ENCODE results near the gene CLEC1A. TPM values are rescaled to one million over a fixed set of nuclear protein-coding genes. Genes with fewer than 3 reads are reported as not detected.
A peak's percentile ranks its signal among the peaks of the same experiment; 100 is the strongest.

CLEC1A gene
- total RNA-seq, 1 donor: not detected

DNA sequence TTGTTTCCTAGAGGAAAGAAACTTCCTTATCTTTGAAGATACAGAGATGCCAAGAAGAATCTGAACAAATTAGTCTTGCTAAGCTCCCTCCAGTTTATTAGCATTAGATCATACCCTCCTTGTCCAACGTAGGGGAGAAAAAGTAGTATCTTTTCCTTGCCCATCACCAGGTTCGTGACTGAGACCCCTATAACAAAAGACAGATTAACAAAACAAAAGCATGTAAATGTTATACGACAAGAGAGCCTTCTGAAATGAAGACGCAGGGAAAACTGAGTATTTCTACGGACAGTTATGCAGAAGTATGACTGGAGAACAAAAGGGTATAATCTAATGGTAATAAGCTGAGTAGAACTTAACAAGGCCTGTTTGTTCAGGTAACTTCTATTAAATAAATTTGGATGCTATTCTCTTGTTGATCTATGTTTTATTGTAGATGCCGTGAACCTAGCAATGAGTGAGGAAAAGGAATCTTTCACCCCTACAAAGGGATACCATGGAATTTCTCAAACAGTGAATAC is 34.1 kb upstream of the CLEC1A start:
- no peak for DNase-seq (ENCODE audit: low read depth)
- no peak for TF ChIP-seq CTCF (IDR thresholded peaks at IDR 0.05; ENCODE audit: insufficient read depth, low read depth, low read length)
- no peak overlapping the region for H3K4me3 ChIP-seq (ENCODE audit: low read depth, low read length)

GRCh38 chr12:10131111-10131690 is 32.4 kb upstream of the CLEC1A start:
- no peak for DNase-seq (ENCODE audit: low read depth)
- TF ChIP-seq CTCF (IDR thresholded peaks at IDR 0.05; ENCODE audit: insufficient read depth, low read depth, low read length): no peak
- no peak overlapping the region for H3K4me3 ChIP-seq (ENCODE audit: low read depth, low read length)

- no peak for TF ChIP-seq CTCF (IDR thresholded peaks at IDR 0.05; ENCODE audit: insufficient read depth, low read depth, low read length)
- no peak for DNase-seq (ENCODE audit: low read depth)
- no peak within 1 kb of the TSS for H3K4me3 ChIP-seq (ENCODE audit: low read depth, low read length)
Observed at GRCh38 chr12:10130042-10130441, 31.3 kb upstream of the CLEC1A start, which contains the start of gene CLEC7A. TSS of gene CLEC7A (minus strand) at chr12:10130199. CDS start at chr12:10130082, 117 bp downstream.

- no peak for TF ChIP-seq CTCF (IDR thresholded peaks at IDR 0.05; ENCODE audit: insufficient read depth, low read depth, low read length)
- H3K4me3 ChIP-seq (ENCODE audit: low read depth, low read length): no peak overlapping the region
- no peak for DNase-seq (ENCODE audit: low read depth)
Observed at GRCh38 chr12:10128687-10129086, 29.9 kb upstream of the CLEC1A start.

DNA sequence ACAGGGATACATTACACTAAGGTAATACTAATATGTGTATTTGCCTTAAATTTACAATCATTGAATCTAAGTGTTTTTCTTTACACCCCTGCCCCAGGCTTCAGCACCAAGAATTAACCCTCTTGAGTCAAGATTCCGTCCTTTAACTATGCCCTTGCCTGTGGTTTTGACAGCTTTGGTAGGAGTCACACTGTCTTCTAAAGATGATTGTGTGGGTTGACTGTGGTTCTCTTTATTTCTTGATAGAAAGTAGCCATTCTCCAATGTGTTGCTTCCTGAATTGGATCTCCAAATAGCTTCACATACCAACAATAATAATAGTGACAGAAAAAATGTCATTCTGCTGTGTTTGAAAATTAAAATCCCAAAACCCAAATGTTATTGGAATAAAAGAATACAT is 27.6 kb upstream of the CLEC1A start:
- TF ChIP-seq CTCF (IDR thresholded peaks at IDR 0.05; ENCODE audit: insufficient read depth, low read depth, low read length): no peak
- DNase-seq (ENCODE audit: low read depth): no peak
- no peak overlapping the region for H3K4me3 ChIP-seq (ENCODE audit: low read depth, low read length)

- no peak for TF ChIP-seq CTCF (IDR thresholded peaks at IDR 0.05; ENCODE audit: insufficient read depth, low read depth, low read length)
- no peak for DNase-seq (ENCODE audit: low read depth)
- H3K4me3 ChIP-seq (ENCODE audit: low read depth, low read length): no peak overlapping the region
Observed at GRCh38 chr12:10122689-10123088, 23.9 kb upstream of the CLEC1A start.

GRCh38 chr12:10121278-10121677 is 22.5 kb upstream of the CLEC1A start:
- no peak for TF ChIP-seq CTCF (IDR thresholded peaks at IDR 0.05; ENCODE audit: insufficient read depth, low read depth, low read length)
- H3K4me3 ChIP-seq (ENCODE audit: low read depth, low read length): no peak overlapping the region
- DNase-seq (ENCODE audit: low read depth): peak; percentile 54

Measured in fibroblast of villous mesenchyme (primary cell).